Measurements from ENCODE around the gene ITGBL1.

ITGBL1 gene

DNA sequence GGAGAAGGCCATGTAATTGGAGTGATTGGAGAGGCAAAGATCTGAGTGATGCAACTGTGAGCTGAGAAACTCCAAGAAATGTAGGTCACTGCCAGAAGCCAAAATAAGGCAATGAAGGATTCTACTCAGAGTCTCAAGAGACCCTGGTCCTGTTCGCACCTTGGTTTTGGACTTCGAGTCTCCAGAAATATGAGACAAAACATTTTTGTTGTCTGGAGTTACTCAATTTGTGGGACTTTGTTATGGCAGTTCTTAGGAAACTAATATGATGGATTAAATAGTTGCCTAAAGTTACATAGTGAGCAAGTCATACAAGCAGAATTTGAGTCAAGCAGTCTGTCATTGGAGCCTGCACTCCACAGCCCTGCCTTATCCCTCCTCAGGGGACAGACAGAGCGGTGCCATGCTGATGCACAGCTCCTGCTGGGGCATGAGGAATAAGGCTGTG lies 104.2 kb downstream of the ITGBL1 start:
- peak; percentile 64 to 71 for DNase-seq (ENCODE audit: low read depth in 2 of 2)

DNA sequence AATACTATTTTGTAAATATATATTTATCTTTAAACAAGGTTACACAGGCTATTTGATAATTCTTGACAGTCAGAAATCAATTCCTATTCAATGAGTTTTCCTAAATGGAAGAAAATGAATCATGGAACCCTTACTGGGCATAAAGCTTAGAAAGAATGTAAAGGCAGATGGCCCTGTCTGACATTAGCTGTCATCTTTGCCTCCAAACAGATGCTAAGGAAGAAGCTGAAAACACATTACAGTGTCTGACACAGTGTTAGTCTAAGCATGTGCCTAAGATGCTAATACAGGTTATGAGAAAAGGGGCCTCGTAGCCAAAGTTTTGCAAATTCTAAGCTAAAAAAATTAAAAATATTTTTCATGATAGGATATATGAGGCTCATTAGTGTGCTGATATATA lies 112.8 kb downstream of the ITGBL1 start:
- DNase-seq (ENCODE audit: low read depth in 2 of 2) = no peak

DNA sequence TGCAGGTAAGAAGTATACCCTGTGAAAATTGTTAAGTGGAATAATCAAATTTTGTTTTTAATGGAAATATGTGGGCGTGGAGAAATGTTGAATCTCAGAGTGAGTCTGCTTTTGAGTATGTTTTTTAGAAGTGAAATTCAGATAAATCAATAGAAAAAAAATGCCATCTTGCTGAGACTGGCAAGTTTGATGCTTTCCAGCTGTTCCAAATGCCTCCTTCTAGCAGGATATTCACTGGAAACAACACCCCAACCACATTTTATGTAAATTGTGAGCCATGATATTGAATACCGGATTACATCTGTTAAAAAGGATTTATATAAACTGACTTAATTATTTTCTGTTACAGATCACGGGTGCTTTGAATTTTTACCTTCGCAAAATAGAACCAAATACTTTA lies 115.4 kb downstream of the ITGBL1 start:
- no peak for DNase-seq (ENCODE audit: low read depth in 2 of 2)

DNA sequence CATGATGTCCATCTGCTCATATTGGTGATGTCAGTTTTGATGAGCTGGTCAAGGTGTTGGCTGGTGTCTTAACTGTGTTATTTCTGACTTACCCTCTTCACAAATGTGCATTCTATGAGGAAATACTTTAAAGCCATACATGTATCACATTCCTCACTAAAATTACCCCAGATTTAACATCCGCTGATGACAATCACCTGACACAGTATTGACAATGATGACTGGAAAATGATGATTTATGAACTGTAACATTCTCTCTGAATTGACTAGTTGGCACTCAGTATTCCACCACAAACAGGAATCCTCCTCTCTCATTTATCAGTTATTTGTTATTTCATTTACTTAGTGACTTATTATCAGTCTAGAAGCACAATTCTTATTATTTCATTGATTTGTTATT lies 117.3 kb downstream of the ITGBL1 start:
- DNase-seq (ENCODE audit: low read depth in 2 of 2) = no peak

DNA sequence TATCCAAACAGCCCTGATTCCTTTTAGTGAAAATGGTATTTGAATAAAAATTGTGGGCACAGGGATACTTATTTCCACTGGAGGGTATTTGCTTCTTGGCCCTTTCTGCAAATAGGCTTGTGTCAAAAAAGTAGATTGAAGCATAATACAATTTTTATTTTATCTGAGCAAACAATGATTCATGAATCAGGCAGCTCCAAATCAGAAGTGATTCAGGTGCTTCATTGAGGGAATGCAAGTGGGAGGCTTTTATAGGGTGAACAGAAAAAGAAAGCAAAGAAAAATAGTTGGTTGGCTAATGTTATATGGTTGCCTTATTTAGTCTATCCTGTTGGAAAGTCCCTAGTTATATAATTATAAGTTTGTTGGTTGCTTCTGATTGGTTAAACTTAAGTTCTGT lies 117.9 kb downstream of the ITGBL1 start:
- no peak for DNase-seq (ENCODE audit: low read depth in 2 of 2)

DNA sequence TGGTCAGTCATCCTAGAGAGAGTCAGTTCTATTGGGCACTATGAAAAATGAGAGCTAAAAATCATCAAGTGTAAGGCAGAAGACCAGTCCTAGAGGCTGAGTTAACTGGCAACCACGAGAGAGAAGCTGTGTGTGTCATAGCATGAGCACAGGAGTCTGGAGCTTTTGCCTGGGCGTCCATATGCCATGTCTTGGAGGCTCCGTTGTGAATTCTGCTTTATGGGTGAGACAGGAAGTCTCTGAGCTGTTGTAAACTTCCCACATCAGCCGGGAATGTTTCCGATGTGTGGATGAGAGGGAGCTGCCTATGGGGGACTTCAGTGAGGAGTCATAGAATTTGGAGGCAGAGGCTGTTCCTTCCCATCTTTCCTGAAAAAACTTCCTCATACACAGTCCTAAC lies 120.0 kb downstream of the ITGBL1 start:
- no peak for DNase-seq (ENCODE audit: low read depth in 2 of 2)

DNA sequence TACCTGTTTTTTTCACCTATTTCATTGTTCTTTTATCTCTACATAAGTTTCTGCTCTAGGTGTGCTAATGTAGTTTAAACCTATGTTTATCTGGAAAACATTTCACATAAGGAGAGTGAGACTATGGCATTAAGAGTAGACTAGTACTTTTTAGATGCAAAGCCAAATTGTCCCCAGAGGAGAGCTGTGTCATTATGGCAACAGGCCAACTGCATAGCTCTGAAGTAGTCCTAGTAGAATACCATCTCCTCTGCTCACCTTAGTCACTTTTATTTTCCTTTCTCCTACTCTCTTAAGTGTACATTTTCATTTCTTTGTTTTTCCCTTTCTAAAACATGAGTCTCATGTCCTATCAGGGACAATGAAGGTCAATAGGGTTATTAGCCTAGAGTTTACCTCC lies 123.1 kb downstream of the ITGBL1 start:
- DNase-seq (ENCODE audit: low read depth in 2 of 2) = no peak

DNA sequence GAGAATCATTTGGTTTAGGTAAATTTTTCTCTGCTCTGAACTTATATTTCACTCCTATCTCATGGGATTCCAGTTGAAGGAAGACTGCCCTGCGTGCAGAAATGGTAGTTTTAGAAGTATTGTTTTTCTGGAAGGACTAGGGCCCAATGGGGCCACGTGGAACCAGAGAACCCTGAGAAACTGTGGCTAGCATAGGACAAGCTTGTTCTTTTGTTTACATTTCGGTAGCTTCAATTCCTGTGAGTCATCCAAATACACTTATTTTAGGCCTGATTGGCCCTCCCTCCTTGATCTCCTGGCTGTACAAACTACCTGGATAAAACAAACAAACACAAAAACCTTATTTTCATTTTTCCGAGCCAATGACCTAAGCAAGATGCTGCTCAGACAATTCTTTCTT lies 124.0 kb downstream of the ITGBL1 start:
- no peak for DNase-seq (ENCODE audit: low read depth in 2 of 2)

DNA sequence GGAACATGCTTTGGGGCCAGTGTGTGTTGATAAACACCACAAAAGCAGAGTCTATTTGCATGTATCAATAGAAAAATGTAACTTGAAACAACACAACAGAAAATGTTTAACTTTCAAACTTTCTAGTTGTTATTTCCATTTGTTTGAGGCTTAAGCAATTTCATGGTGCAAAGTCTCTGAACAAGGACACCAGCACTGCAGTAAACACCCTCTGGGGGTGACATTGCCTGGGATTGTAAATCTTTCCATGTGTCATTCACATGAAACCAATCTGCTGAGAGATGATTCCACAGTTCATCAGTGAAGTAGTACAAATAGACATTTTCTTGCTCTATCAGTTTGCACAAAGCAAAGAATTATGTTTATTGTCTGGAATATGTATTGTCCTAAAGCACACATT lies 124.5 kb downstream of the ITGBL1 start:
- no peak for DNase-seq (ENCODE audit: low read depth in 2 of 2)

DNA sequence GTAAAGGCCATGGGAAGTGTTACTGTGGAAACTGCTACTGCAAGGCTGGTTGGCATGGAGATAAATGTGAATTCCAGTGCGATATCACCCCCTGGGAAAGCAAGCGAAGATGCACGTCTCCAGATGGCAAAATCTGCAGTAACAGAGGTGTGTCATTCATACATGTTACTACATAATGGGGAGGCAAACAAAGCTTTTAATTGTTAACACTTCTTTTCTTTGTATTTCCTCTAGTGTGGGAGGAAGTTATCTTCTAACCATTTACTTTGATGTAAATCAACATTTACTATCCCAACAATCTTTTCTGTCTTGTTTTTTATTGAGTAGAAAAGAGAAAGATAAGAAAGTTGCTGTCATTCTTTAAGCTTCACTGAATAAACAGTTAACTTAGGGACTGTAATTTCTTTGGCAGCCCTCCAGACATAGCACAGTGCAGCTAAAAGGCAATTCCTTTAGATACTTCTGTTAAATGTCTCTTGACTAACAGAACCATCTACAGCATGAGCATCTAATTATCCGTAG lies 126.9 kb downstream of the ITGBL1 start:
- peak; percentile 22 to 32 for DNase-seq (ENCODE audit: low read depth in 2 of 2)

DNA sequence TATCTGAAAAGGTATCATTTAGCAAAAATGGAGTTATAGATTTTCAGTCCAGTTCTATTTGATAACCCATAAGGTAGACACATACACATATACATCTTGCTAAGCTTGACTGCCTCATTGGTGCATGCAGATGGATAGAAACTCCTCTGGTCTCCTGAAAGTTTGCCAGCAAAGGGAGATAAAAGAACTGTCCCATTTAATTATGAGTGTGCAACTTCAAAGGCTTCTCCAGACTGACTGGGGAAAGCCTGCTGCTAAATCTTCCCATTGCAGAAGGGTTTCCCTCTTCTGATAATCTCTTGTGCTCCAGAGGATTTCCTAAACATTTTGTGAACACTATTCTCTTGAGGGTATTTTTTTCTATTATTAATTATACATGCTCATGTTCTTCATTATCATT lies 131.9 kb downstream of the ITGBL1 start:
- DNase-seq (ENCODE audit: low read depth in 2 of 2) = no peak

DNA sequence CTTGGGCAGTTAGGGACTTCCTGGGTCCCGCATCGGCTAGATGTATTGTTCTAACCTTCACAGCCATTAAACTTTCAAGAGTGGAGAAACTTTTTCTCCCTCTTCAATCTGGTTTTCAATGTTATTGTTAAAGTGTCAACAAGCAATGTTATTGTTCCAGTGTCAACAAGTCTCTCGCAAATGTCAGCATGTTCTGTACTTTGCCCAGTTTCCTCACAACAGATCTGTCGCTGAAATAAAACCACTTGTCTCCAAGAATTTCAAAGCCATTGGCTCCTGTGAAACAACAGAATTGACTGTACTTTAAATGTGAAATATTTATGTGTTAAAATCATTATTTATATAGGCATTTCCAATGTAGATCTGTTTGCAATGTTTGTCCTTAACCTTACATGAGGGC lies 138.0 kb downstream of the ITGBL1 start:
- no peak for DNase-seq (ENCODE audit: low read depth in 2 of 2)

DNA sequence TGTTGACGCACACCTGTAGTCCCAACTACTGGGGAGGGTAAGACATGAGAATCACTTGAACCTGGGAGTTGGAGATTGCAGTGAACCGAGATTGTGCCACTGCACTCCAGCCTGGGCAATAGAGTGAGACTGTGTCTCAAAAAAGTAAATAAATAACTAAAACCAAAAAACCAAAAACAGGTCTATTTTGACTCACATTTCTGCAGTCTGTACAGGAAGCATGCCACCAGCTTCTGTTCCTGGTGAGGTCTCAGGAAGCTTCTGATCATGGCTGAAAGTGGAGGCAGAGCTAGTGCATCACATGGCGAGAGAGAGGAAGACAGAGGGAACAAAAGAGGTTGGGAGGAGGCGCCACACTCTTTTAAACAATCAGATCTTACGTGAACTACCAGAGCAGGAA lies 142.5 kb downstream of the ITGBL1 start:
- no peak for DNase-seq (ENCODE audit: low read depth in 2 of 2)

DNA sequence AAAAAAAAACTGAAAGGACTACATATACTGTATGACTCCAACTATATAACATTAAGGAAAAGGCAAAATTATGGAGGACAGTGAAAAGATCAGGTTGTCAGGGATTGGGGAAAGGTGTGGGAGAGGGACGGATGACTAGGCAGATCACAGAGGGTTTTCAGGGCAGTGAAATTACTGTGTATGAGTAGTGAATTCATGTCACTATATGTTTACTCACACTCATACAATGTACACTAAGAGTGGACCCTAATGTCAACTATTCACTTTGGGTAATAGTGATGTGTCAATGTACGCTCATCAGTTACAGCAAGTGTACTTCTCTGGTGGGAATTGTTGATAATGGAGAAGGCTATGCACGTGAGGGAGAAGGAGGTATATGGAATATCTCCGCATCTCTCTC lies 144.3 kb downstream of the ITGBL1 start:
- DNase-seq (ENCODE audit: low read depth in 2 of 2) = no peak

DNA sequence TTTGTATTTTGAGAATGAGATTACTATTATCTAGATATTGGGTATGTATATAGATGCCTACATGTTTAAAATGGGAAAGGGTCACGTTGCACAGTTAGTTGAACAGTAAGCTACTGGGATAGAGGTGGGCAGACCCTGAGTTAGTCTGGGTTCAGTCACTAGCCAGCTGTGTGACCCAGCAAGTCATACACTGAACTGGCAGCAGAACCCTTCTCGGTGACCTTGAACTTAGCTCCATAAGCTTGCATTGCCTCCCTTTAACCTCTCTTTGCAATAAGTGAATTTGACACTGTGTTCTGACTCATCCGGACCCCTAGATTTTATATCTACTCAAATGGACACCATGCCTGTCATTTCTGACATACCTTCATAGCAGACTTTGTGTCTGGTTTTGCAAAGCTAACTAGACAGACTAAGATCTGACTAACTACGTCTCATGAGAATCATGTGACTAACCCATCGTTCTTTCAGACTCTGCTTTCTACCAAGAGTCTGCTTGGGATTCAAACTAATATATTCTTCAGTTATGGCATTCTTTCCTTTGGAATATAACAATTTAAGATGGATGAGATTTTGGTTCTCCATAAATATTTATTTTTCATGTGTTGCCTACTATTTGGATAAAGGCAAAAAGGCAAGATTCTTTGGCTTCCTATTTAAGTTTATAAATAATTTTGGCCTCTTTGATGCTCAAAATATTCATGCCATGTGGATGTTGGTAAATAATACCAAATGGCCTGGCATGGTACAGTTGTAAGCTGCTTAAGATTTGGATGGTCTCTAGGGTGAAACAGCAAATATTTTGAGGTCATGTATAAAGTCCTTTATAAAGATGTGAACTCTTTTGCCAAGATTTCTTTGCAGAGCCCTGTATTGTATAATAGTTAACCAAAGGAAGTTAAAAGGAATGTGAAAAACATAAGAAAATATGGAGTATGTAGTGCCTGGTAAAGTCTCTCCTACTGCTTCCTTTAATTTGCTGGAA lies 159.3 kb downstream of the ITGBL1 start:
- DNase-seq (ENCODE audit: low read depth in 2 of 2) = no peak

DNA sequence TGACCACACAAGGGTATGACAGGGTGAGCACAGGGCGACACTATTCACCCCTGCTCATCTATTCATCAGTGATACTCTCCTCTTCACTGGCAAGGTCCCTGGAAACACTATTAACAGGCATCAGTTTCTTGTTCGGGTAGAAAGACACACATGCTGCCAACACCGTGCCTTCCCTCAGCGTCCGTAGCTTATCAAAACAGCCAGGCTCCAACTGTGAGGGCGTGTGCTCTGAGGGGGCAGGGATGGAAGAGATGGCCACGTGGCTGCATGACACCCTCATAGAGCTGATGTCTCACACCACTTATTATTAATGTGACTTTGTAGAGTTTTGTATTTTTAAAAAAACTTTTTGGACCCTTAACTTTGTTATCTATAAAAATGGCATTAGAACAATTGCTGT lies 160.3 kb downstream of the ITGBL1 start:
- no peak for DNase-seq (ENCODE audit: low read depth in 2 of 2)

DNA sequence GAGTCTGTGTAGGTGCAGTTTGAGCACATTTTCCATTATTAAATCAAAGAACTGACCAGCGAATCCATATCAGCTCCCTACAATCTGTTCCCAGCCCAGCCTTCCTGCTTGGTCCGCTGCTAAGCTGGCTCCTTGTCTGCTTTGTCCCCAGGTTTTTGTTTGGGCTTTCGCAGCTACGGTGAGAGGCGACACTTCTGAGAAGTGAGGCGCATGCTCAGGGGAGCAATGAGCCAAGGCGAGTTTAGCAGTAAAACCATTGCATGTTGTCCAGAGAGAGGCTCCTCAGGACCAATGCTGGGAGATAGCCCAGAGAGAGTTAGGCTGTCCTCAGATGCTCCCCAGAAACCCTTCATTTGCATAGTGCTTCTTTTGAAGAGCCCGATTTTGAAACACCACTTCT lies 162.0 kb downstream of the ITGBL1 start:
- DNase-seq (ENCODE audit: low read depth in 2 of 2) = no peak

DNA sequence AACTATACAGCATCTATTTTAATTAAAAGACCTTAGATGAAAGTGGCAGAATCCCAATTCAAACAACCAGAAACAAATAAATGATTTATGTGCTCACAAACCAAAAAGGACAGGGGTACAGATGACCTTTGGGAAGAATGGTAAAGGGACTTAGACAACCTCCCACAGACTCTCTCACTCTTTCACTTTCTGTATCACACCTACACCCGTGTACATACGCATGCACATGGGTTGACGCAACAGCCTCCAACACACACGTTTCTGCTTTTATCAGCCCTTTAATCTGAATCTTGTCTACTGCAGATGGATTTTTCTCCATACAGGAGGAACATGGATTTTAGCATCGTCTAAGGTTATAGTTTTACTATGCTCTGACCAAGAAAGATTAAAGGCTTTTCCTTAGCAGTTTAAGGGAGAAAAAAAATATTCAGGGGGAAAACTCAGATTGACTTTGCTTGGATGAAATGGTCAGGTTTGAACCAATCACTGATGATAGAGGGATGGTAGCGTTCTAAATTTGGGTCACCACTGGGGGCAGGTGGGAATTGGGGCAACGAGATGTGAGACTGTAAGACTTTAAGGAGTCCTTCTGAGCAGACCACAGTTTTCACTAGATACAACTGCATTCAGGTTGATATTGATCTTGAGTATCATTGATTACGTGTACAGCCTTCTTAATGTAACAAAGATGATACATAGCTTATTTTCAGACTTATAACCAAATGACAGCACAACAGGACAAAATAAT lies 166.1 kb downstream of the ITGBL1 start:
- no peak for DNase-seq (ENCODE audit: low read depth in 2 of 2)

DNA sequence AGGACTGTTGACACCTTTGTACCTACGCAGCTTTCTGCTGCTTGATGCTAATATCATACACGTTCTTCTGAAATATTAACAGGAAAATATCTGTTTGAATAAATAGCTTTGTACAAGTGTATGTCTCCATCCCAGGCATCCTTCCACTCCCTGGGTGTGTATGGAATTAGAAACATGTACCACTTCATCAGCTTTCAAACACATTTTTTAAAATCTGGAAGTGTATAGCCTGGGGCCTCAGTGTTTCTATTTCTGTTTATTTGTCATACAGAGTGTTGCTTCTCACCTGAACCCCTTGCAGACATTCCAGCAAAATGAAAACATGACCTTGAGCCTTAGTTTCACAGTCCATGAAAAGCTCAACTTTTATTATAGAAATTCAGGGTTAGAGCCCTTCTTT lies 168.6 kb downstream of the ITGBL1 start:
- DNase-seq (ENCODE audit: low read depth in 2 of 2) = no peak

DNA sequence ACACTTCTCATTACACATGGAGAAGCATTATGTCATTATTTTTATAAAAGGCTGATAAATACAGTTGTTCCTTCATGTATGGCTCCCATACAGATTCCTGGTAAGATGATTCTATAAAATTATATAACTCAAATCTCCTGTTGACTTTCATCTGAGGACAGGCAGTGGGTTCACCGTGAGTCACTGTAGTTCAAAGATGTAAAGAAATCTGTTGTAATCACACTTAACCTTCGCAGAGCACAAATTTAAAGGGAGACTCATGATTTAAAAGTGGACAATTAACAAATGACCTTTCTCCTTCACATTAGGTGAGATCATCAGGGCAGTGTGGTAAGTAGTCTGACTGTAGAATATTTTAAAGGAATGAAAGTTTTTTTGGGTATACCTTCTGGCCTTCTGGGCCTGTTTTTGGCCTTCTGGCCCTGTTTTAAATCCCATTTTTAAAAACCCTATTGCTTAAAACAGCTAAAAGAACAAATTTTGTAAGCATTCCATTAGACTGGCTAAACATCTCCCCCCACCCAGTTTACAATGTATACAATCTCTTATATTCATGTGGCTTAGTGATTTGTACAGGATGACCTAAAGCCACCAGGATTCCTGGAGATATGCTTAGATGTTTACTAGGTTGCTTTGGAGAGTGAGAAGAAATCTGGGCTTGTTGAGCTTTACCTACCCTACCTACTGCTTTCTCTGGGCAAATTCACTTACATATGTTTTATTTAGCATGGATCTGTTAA lies 171.2 kb downstream of the ITGBL1 start:
- no peak for DNase-seq (ENCODE audit: low read depth in 2 of 2)

DNA sequence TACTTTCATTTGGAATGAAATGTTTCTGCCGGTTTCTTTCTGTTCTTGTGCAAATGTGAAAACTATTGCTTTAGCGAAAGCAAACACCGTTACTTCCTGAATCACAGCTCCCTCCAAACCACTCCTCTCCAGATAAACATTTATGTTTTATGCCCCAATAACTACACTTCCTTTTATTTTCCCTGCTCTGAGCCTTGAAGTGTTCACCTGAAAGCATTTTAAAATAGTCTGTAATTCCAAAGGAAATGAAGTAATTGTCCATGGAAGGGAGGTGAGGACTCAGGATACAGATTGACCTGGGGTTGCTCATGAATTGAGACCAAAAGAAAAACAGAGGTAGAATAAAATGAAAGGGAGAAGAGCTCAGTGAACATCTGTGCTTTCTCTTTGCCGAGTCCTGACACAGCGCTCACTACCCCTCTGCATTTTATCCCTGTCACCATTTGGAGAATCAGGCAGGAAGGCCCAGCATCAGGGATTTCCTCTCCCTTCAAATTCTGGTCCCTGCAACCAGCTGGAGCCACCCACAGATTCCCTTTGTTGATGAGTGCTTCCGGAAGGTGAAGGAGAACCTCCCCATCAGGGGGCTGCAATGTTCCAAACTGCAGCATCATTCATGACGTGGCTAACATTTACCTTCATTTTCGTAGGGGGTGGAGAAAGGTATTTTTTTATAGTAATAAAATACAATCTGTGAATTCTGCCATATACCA lies 171.9 kb downstream of the ITGBL1 start:
- no peak for DNase-seq (ENCODE audit: low read depth in 2 of 2)
